GM12878 (cell line): Measurements from ENCODE around the gene WWOX. TPM values are rescaled to one million over a fixed set of nuclear protein-coding genes. Genes with fewer than 3 reads are reported as not detected.

ENCODE experiments used
- ATAC-seq: fragments of 200-7000 bp; cut with Tn5 transposase; 3 replicates; pipeline ENCODE4 v1.9.1; 2020; ENCODE audit warnings: mild to moderate bottlenecking, moderate library complexity
- BruUV-seq: library from RNA; stranded (reverse); fragments of 400-500 nt; replicated peaks from 2 replicates; lab custom pipeline; 2021; lab: Mats Ljungman, UMichigan
- CTCF ChIA-PET: fragments of 300-600 bp; sonication (Branson Sonifier 250); formaldehyde crosslinking; extraction: SDS; loops from one replicate; lab custom pipeline; 2021; ENCODE audit warnings: inconsistent platforms; lab: Yijun Ruan, JAX
- POLR2A ChIA-PET: fragments of 350-600 bp; formaldehyde crosslinking; extraction: SDS; loops from one replicate; lab custom pipeline; 2021; ENCODE audit warnings: inconsistent platforms; lab: Charles Lee
- RAD21 ChIA-PET: fragments of 300-600 bp; sonication (Branson Sonifier 250); formaldehyde crosslinking; loops from one replicate; lab custom pipeline; 2023; ENCODE audit warnings: antibody characterized with exemption; ENCODE audit not compliant: unreplicated experiment; lab: Charles Lee
- SMC1A ChIA-PET: fragments of 300-600 bp; sonication (Branson Sonifier 250); formaldehyde crosslinking; loops from one replicate; lab custom pipeline; 2023; ENCODE audit not compliant: unreplicated experiment, uncharacterized antibody; lab: Charles Lee
- DNase-seq: peaks from one replicate; pipeline ENCODE4 v3.0.0-alpha.2; 2011; ENCODE audit warnings: low read depth, low spot score
- FAIRE-seq: peaks from 3 replicates; lab custom pipeline; 2011; peaks lifted over from hg19 to GRCh38; lab: Jason Lieb, UNC
- H2AFZ ChIP-seq: 2 replicates; pipeline ENCODE4 v1.6.0; 2011; ENCODE audit warnings: low read depth, low read length, control low read depth; ENCODE audit not compliant: control insufficient read depth
- H3K27ac ChIP-seq: 2 replicates; pipeline ENCODE4 v1.5.1; 2011; ENCODE audit warnings: control low read depth; ENCODE audit not compliant: control insufficient read depth, insufficient read depth
- H3K27me3 ChIP-seq, 2 experiments: replicated peaks in 1 of 2; 2 replicates each; pipeline versions ENCODE4 v1.6.0 to v1.6.1; 2011; ENCODE audit warnings: low read length in 1 of 2; ENCODE audit not compliant: control insufficient read depth in 2 of 2, insufficient read depth in 2 of 2
- H3K36me3 ChIP-seq, 2 experiments: 2 replicates each; pipeline ENCODE4 v1.5.1; 2011; ENCODE audit warnings: low read length in 1 of 2; ENCODE audit not compliant: control insufficient read depth in 2 of 2, insufficient read depth in 2 of 2
- H3K4me1 ChIP-seq: 2 replicates; pipeline ENCODE4 v1.6.1; 2011; ENCODE audit warnings: mild to moderate bottlenecking, low read length, moderate library complexity, mixed read lengths; ENCODE audit not compliant: control insufficient read depth, insufficient read depth
- H3K4me2 ChIP-seq: 2 replicates; pipeline ENCODE4 v1.6.0; 2011; ENCODE audit warnings: control low read depth; ENCODE audit not compliant: control insufficient read depth, insufficient read depth
- H3K4me3 ChIP-seq: fragments of 200-600 bp; sonication (generic); 2 replicates; pipeline ENCODE4 v1.5.1; 2016
- H3K79me2 ChIP-seq: 2 replicates; pipeline ENCODE4 v1.6.0; 2011; ENCODE audit warnings: low read length; ENCODE audit not compliant: control insufficient read depth, insufficient read depth
- H3K9ac ChIP-seq: 2 replicates; pipeline ENCODE4 v1.8.0; 2011; ENCODE audit warnings: low read length, control low read depth, mixed read lengths; ENCODE audit not compliant: control insufficient read depth, insufficient read depth
- H3K9me3 ChIP-seq: replicated peaks from 3 replicates; pipeline ENCODE4 v1.5.1; 2011; ENCODE audit warnings: mild to moderate bottlenecking, low read length; ENCODE audit not compliant: control insufficient read depth, insufficient read depth
- H4K20me1 ChIP-seq: 2 replicates; pipeline ENCODE4 v1.6.0; 2011; ENCODE audit not compliant: control insufficient read depth, insufficient read depth
- EGR1 ChIP-seq, 2 experiments: IDR thresholded peaks; 1 replicate in 1 of 2; 2 replicates in 1 of 2; pipeline ENCODE4 v1.6.1; 2011 to 2012; ENCODE audit warnings: low read depth in 2 of 2, low read length in 2 of 2, borderline replicate concordance in 1 of 2, mild to moderate bottlenecking in 1 of 2, moderate library complexity in 1 of 2
- GABPA ChIP-seq: IDR thresholded peaks from 2 replicates; pipeline ENCODE4 v1.6.1; 2014; ENCODE audit warnings: antibody characterized with exemption, low read depth, mild to moderate bottlenecking, inconsistent platforms
- GATAD2B ChIP-seq: fragments of 450-650 bp; conservative IDR thresholded peaks from 2 replicates; pipeline ENCODE4 v1.6.1; 2017; ENCODE audit warnings: low read depth, mild to moderate bottlenecking, moderate library complexity
- HDGF ChIP-seq: fragments of 450-650 bp; IDR thresholded peaks from 2 replicates; pipeline ENCODE4 v1.6.1; 2016; ENCODE audit warnings: antibody characterized with exemption
- KLF5 ChIP-seq: fragments of 450-650 bp; IDR thresholded peaks from 2 replicates; pipeline ENCODE4 v1.6.1; 2014; ENCODE audit warnings: mild to moderate bottlenecking; ENCODE audit not compliant: partially characterized antibody
- MYC ChIP-seq: IDR thresholded peaks from 2 replicates; pipeline ENCODE4 v1.6.1; 2011; ENCODE audit warnings: mild to moderate bottlenecking, low read length, moderate library complexity, inconsistent platforms; ENCODE audit not compliant: insufficient read depth, insufficient replicate concordance, insufficient read length, severe bottlenecking
- PAX5 ChIP-seq: IDR thresholded peaks from 2 replicates; pipeline ENCODE4 v1.6.1; 2011; ENCODE audit warnings: low read depth, low read length, borderline replicate concordance
- POLR2AphosphoS2 ChIP-seq: IDR thresholded peaks from 2 replicates; pipeline ENCODE4 v1.6.1; 2011; ENCODE audit warnings: low read depth, mild to moderate bottlenecking, low read length, improper control_type of control experiment, moderate library complexity
- RB1 ChIP-seq: fragments of 450-650 bp; formaldehyde crosslinking; IDR thresholded peaks from 2 replicates; pipeline ENCODE4 v1.6.1; 2017; ENCODE audit warnings: mild to moderate bottlenecking, borderline replicate concordance
- SP1 ChIP-seq: IDR thresholded peaks from one replicate; pipeline ENCODE4 v1.6.1; 2011; ENCODE audit warnings: low read depth, low read length
- YY1 ChIP-seq: IDR thresholded peaks from 2 replicates; pipeline ENCODE4 v1.6.1; 2011; ENCODE audit warnings: low read depth, mild to moderate bottlenecking, low read length
- ZZZ3 ChIP-seq: IDR thresholded peaks from 2 replicates; pipeline ENCODE4 v1.6.1; 2011; ENCODE audit warnings: low read depth; ENCODE audit not compliant: control insufficient read depth, insufficient read length
- WGBS: methylation state at CpG from one replicate; pipeline ENCODE4 v1.1.6; 2016; ENCODE audit warnings: low lambda C conversion rate; ENCODE audit not compliant: insufficient replicate concordance, insufficient coverage; ENCODE audit errors: missing lambda C conversion rate; 5-methylcytosine and 5-hydroxymethylcytosine counted together
- in situ Hi-C: fragments of 300-500 bp; cut with MboI; formaldehyde crosslinking; loops from 9 replicates; pipeline ENCODE4 v1.14.3; 2018; ENCODE audit warnings: mixed read lengths
- intact Hi-C: fragments of 100-400 bp; cut with micrococcal nuclease; formaldehyde crosslinking; loops from one replicate; pipeline ENCODE4 v1.14.2; 2022; ENCODE audit not compliant: unreplicated experiment
- polyA plus RNA-seq, 11 experiments: library from polyadenylated mRNA; depleted of rRNA in 4 of 11; unstranded in 6 of 11; stranded (reverse) in 5 of 11; fragments of >200 nt; fragmentation: Nextera tagmentation in 4 of 11; fragmentation: Illumina TruSeq in 1 of 11; extraction: Ambion mirVana in 4 of 11; extraction: Trizol in 1 of 11; gene quantifications; 1 replicate in 1 of 11; 2 replicates in 10 of 11; pipeline versions ENCODE4 v1.2.1 to v1.2.3, GENCODE V29; 2011 to 2016; ENCODE audit warnings: inconsistent platforms in 2 of 11, missing spikeins in 2 of 11, low read depth in 1 of 11
- total RNA-seq, 4 experiments: library from RNA; depleted of rRNA in 3 of 4; stranded (reverse); fragments of >200 nt in 3 of 4; fragmentation: Illumina TruSeq in 1 of 4; extraction: Trizol in 1 of 4; gene quantifications; 2 replicates each; pipeline versions ENCODE4 v1.2.1 to v1.2.3, GENCODE V29; 2013 to 2021
- TF ChIP-seq, protein P1 (sequence below): fragments of 450-650 bp; IDR thresholded peaks from 2 replicates; pipeline ENCODE4 v1.6.1; 2018; ENCODE audit warnings: mild to moderate bottlenecking, low read depth, moderate library complexity; ENCODE audit not compliant: partially characterized antibody

WWOX gene
- total and polyA plus RNA-seq, 10 of the 15 experiments (the other 5 are each of a cell fraction or from before 2014, with no cell fraction given): 2.8 to 24.4 (median 17.8) TPM

DNA sequence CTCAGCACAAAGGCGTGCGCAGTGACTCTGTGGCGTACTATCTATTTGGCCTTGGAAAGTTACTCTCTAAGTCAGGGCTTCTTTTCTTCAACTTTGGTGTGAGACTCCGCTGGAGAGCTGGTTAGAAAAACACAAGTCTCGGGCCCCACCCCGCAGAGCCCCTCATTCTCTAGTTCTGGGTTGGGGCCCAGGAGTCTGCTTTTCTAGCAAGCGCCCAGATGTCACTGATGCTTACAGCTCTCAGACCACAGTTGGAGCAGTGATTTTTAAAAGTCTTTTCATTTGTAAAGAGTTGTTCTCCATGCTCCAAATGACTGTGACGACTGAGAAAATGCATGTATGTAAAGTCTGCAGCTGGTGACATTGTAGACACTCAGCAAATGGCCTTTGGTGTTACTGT is 582.3 kb downstream of the WWOX start:
- ChIA-PET SMC1A (no interaction called here), CTCF (no interaction called here), RAD21 (no interaction called here), POLR2A (no interaction called here)
- Histone ChIP-seq H3K79me2 (no peaks in the 10 kb centered on the region), H3K27ac (no peak overlapping the region), H3K4me3 (no peak overlapping the region), H3K27me3 (no peaks in the 10 kb centered on the region), H3K36me3 (no peaks in the 10 kb centered on the region), H4K20me1 (no peaks in the 10 kb centered on the region), H3K4me1 (no peaks in the 10 kb centered on the region), H3K4me2 (no peak overlapping the region), H2AFZ (no peak overlapping the region), H3K9me3 (no peaks in the 10 kb centered on the region), H3K9ac (no peak overlapping the region)
- in situ Hi-C loops (no loop called here), intact Hi-C loops (no loop called here)
- FAIRE-seq: no peak
- TF ChIP-seq GABPA: no peak
- TF ChIP-seq ZZZ3: no peak
- TF ChIP-seq GATAD2B: no peak
- TF ChIP-seq EGR1 (IDR thresholded peaks at IDR 0.05; ENCODE audit: borderline replicate concordance in 1 of 2, low read depth in 2 of 2, low read length in 2 of 2): no peak
- no peak for TF ChIP-seq SP1
- TF ChIP-seq KLF5: no peak
- no peak for TF ChIP-seq MYC
- no peak for TF ChIP-seq POLR2AphosphoS2
- TF ChIP-seq, protein P1, sequence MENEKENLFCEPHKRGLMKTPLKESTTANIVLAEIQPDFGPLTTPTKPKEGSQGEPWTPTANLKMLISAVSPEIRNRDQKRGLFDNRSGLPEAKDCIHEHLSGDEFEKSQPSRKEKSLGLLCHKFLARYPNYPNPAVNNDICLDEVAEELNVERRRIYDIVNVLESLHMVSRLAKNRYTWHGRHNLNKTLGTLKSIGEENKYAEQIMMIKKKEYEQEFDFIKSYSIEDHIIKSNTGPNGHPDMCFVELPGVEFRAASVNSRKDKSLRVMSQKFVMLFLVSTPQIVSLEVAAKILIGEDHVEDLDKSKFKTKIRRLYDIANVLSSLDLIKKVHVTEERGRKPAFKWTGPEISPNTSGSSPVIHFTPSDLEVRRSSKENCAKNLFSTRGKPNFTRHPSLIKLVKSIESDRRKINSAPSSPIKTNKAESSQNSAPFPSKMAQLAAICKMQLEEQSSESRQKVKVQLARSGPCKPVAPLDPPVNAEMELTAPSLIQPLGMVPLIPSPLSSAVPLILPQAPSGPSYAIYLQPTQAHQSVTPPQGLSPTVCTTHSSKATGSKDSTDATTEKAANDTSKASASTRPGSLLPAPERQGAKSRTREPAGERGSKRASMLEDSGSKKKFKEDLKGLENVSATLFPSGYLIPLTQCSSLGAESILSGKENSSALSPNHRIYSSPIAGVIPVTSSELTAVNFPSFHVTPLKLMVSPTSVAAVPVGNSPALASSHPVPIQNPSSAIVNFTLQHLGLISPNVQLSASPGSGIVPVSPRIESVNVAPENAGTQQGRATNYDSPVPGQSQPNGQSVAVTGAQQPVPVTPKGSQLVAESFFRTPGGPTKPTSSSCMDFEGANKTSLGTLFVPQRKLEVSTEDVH: no peak
- no peak for TF ChIP-seq PAX5
- TF ChIP-seq YY1: no peak
- no peak for TF ChIP-seq RB1
- TF ChIP-seq HDGF: no peak
- no TSS peak for BruUV-seq
- no peak for DNase-seq
- ATAC-seq: no peak
- 60% methylated on average over 7 of the region's 8 CpGs for WGBS
